Lung (tissue), 16 donors: ENCODE measurements around the gene C20orf144. TPM values are rescaled to one million over a fixed set of nuclear protein-coding genes. Genes with fewer than 3 reads are reported as not detected.

Source experiments
- ATAC-seq: fragments of 200-7000 bp; cut with Tn5 transposase; one replicate; pipeline ENCODE4 v1.9.1; 2020; ENCODE audit warnings: moderate number of reproducible peaks; ENCODE audit not compliant: insufficient read depth, low FRiP score
- DNase-seq, 3 donors: peaks; one replicate each; pipeline ENCODE4 v3.0.0-alpha.2; 2013 to 2017
- H3K27ac ChIP-seq, 2 donors: one replicate each; pipeline ENCODE4 v1.5.1; 2013; ENCODE audit warnings: mild to moderate bottlenecking in 2 of 2, moderate library complexity in 2 of 2, control low read depth in 1 of 2, inconsistent platforms in 1 of 2, low read depth in 1 of 2, low read length in 1 of 2
- H3K27me3 ChIP-seq, 3 donors: one replicate each; pipeline ENCODE4 v1.5.1; 2013; ENCODE audit warnings: low read length in 2 of 3; ENCODE audit not compliant: control insufficient read depth in 3 of 3, insufficient read depth in 3 of 3
- H3K36me3 ChIP-seq, 4 donors: one replicate each; pipeline ENCODE4 v1.5.1; 2013; ENCODE audit warnings: low read length in 4 of 4, mild to moderate bottlenecking in 1 of 4, moderate library complexity in 1 of 4; ENCODE audit not compliant: control insufficient read depth in 4 of 4, insufficient read depth in 4 of 4
- H3K4me1 ChIP-seq, 5 donors: one replicate each; pipeline ENCODE4 v1.5.1; 2013; ENCODE audit warnings: low read length in 5 of 5, mild to moderate bottlenecking in 2 of 5, moderate library complexity in 1 of 5; ENCODE audit not compliant: control insufficient read depth in 5 of 5, insufficient read depth in 5 of 5
- H3K4me3 ChIP-seq: one replicate; pipeline ENCODE4 v1.5.1; 2013; ENCODE audit warnings: mild to moderate bottlenecking, control low read depth, moderate library complexity
- H3K9ac ChIP-seq, 2 donors: one replicate each; pipeline ENCODE4 v1.5.1; 2013; ENCODE audit warnings: low read length in 2 of 2, control low read depth in 1 of 2; ENCODE audit not compliant: insufficient read depth in 1 of 2
- H3K9me3 ChIP-seq, 4 donors: one replicate each; pipeline ENCODE4 v1.5.1; 2013; ENCODE audit warnings: low read length in 3 of 4, mild to moderate bottlenecking in 1 of 4, moderate library complexity in 1 of 4; ENCODE audit not compliant: control insufficient read depth in 4 of 4, insufficient read depth in 3 of 4
- CTCF ChIP-seq: IDR thresholded peaks from 2 replicates; pipeline ENCODE4 v1.5.1; 2012; ENCODE audit warnings: mild to moderate bottlenecking; ENCODE audit errors: control extremely low read depth, extremely low read depth
- WGBS, 2 donors: extraction: QIAGEN DNeasy Blood & Tissue Kit; methylation state at CpG; one replicate each; pipeline ENCODE4 v1.1.7; 2013; 5-methylcytosine and 5-hydroxymethylcytosine counted together
- long read RNA-seq, 5 donors: transcript quantifications; one replicate each; lab custom pipeline, GENCODE V29; 2026
- polyA plus RNA-seq, 2 donors: library from polyadenylated mRNA; stranded (reverse); fragments of 200-250 nt; gene quantifications; one replicate each; pipeline ENCODE4 v1.2.1, GENCODE V29; 2013
- total RNA-seq, 2 donors: library from RNA; depleted of rRNA in 1 of 2; stranded (reverse); fragments of >200 nt in 1 of 2; gene quantifications; one replicate each; pipeline ENCODE4 v1.2.1, GENCODE V29; 2014 to 2021
- donor health status: control.
- donor health status: control.
- donor health status: Bipolar disorder and iron deficiency.
- donor health status: healthy.
- donor health status: DM: yes; HTN: yes; CAD: no.

C20orf144 gene
- total RNA-seq (under 1 TPM in 1 of 2 donors, not detected in 1; 0.31 TPM), polyA plus RNA-seq (under 1 TPM; 0.05 to 0.08 TPM)
- long read RNA-seq, donor 1, partial matches to known transcripts = 0 of 2 reads
- long read RNA-seq, donor 1, other reads (novel, unspliced or antisense) = 0 of 2 reads
- long read RNA-seq, donor 2, partial matches to known transcripts = 0 of 1 reads
- long read RNA-seq, donor 2, other reads (novel, unspliced or antisense) = 0 of 1 reads
- long read RNA-seq, donor 3 = 0 reads
- long read RNA-seq, donor 4 = 0 reads
- long read RNA-seq, donor 5, partial matches to known transcripts = 5 of 11 reads
- long read RNA-seq, donor 5, other reads (novel, unspliced or antisense) = 5 of 11 reads

- WGBS, 2 donors = 94 to 96% methylated on average over 10 of the region's 10 CpGs
- no peaks in the 10 kb centered on the region for H3K9me3 ChIP-seq
- H3K9ac ChIP-seq = no peak within 1 kb of the TSS
- H3K4me3 ChIP-seq = peak within 1 kb of the TSS; percentile 68
- ATAC-seq = no peak
- peaks cover 0 to 27% (median 4%) of the 10 kb centered on the region in 5 donors for H3K4me1 ChIP-seq
- no peak for TF ChIP-seq CTCF
- H3K27me3 ChIP-seq = no peaks in the 10 kb centered on the region
- no peak for DNase-seq
- peaks cover 0 to 15% (median 4%) of the 10 kb centered on the region in 4 donors for H3K36me3 ChIP-seq
- H3K27ac ChIP-seq = peak within 1 kb of the TSS in 1 of 2 donors; percentile 86
These were observed at the start of gene C20orf144 for GRCh38 chr20:33662172-33662571. TSS of gene C20orf144 (plus strand) at chr20:33662327. CDS start at chr20:33662346, 19 bp downstream.

GRCh38 chr20:33621717-33622400 is 40.3 kb upstream of the C20orf144 start:
- H3K4me3 ChIP-seq = no peak overlapping the region
- no peak overlapping the region for H3K9ac ChIP-seq
- no peak for DNase-seq
- H3K9me3 ChIP-seq = no peaks in the 10 kb centered on the region
- no peak for TF ChIP-seq CTCF
- H3K4me1 ChIP-seq = no peaks in the 10 kb centered on the region
- ATAC-seq = no peak
- peaks cover 11 to 47% (median 24%) of the 10 kb centered on the region in 4 donors for H3K36me3 ChIP-seq
- WGBS, 2 donors = 95% methylated on average over 4 of the region's 4 CpGs
- no peaks in the 10 kb centered on the region for H3K27me3 ChIP-seq
- no peak overlapping the region for H3K27ac ChIP-seq

- no peak for ATAC-seq
- WGBS, 2 donors = 93 to 97% methylated on average over 10 of the region's 10 CpGs
- TF ChIP-seq CTCF = no peak
- Histone ChIP-seq H3K27me3 (no peaks in the 10 kb centered on the region), H3K4me3 (no peak overlapping the region), H3K9me3 (no peaks in the 10 kb centered on the region), H3K9ac (no peak overlapping the region), H3K4me1 (no peaks in the 10 kb centered on the region), H3K27ac (no peak overlapping the region), H3K36me3 (peaks cover 11 to 46% (median 26%) of the 10 kb centered on the region in 4 donors)
- no peak for DNase-seq
These were observed 39.3 kb upstream of the C20orf144 start for GRCh38 chr20:33622705-33623365.
